ENCODE measurements around the gene CLGN.
"Not testable (repeated sequence)": the region's sequence is repeated elsewhere in the genome, so short reads cannot be mapped to it uniquely, and the experiment has no call there.

Gene CLGN

GRCh38 chr4:140463182-140463581 lies 35.7 kb upstream of the CLGN start:
- Histone ChIP-seq H3K27me3 (replicated peaks) (peaks cover 6% of the 10 kb centered on the region), H3K27ac (no peak overlapping the region), H3K4me3 (ENCODE audit: low read depth, low read length) (no peak overlapping the region), H3K36me3 (replicated peaks) (no peaks in the 10 kb centered on the region)
- in situ Hi-C loops (cut with HindIII; ENCODE audit: low pct_ligation_motif_present, low sequenced_read_pairs): no loop called here
- TF ChIP-seq, protein P1, sequence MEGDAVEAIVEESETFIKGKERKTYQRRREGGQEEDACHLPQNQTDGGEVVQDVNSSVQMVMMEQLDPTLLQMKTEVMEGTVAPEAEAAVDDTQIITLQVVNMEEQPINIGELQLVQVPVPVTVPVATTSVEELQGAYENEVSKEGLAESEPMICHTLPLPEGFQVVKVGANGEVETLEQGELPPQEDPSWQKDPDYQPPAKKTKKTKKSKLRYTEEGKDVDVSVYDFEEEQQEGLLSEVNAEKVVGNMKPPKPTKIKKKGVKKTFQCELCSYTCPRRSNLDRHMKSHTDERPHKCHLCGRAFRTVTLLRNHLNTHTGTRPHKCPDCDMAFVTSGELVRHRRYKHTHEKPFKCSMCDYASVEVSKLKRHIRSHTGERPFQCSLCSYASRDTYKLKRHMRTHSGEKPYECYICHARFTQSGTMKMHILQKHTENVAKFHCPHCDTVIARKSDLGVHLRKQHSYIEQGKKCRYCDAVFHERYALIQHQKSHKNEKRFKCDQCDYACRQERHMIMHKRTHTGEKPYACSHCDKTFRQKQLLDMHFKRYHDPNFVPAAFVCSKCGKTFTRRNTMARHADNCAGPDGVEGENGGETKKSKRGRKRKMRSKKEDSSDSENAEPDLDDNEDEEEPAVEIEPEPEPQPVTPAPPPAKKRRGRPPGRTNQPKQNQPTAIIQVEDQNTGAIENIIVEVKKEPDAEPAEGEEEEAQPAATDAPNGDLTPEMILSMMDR (IDR thresholded peaks at IDR 0.05; ENCODE audit: low read depth, low read length, missing control alignments): no peak
- no peak for DNase-seq

- Histone ChIP-seq H3K27me3 (replicated peaks) (peaks cover 14% of the 10 kb centered on the region), H3K36me3 (replicated peaks) (no peaks in the 10 kb centered on the region), H3K4me3 (ENCODE audit: low read depth, low read length) (no peak overlapping the region), H3K27ac (no peak overlapping the region)
- in situ Hi-C loops (cut with HindIII; ENCODE audit: low pct_ligation_motif_present, low sequenced_read_pairs): no loop called here
- TF ChIP-seq, protein P1 (IDR thresholded peaks at IDR 0.05; ENCODE audit: low read depth, low read length, missing control alignments): no peak
- no peak for DNase-seq
Measured at GRCh38 chr4:140450352-140450751, 22.9 kb upstream of the CLGN start.

DNA sequence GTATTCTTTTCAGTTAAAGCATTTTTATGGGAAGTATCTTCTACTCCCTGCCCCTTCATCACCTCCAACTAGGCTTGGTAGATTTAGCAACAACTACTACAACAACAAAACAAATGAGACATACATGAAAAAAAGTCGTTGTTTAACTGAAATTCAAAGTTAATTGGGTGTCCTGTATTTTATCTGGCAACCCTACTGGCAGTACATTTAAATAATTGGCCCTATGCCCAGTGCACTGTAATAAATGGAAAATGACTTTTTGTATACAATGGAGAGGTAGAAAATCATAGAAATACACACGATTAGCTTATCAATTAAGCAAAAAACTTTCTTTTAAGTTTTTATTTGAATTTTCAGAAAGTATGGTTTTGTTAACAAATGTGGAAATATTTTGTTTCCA lies 21.4 kb upstream of the CLGN start:
- Histone ChIP-seq H3K36me3 (replicated peaks) (no peaks in the 10 kb centered on the region), H3K4me3 (ENCODE audit: low read depth, low read length) (no peak overlapping the region), H3K27ac (no peak overlapping the region), H3K27me3 (replicated peaks) (peaks cover 10% of the 10 kb centered on the region)
- in situ Hi-C loops (cut with HindIII; ENCODE audit: low pct_ligation_motif_present, low sequenced_read_pairs): no loop called here
- TF ChIP-seq, protein P1 (IDR thresholded peaks at IDR 0.05; ENCODE audit: low read depth, low read length, missing control alignments): no peak
- no peak for DNase-seq

GRCh38 chr4:140448162-140448561 lies 20.7 kb upstream of the CLGN start:
- no peak overlapping the region for H3K4me3 ChIP-seq (ENCODE audit: low read depth, low read length)
- H3K27me3 ChIP-seq (replicated peaks): peaks cover 8% of the 10 kb centered on the region
- H3K27ac ChIP-seq: no peak overlapping the region
- in situ Hi-C loops (cut with HindIII; ENCODE audit: low pct_ligation_motif_present, low sequenced_read_pairs): no loop called here
- DNase-seq: no peak
- TF ChIP-seq, protein P1 (IDR thresholded peaks at IDR 0.05; ENCODE audit: low read depth, low read length, missing control alignments): no peak
- H3K36me3 ChIP-seq (replicated peaks): no peaks in the 10 kb centered on the region

DNA sequence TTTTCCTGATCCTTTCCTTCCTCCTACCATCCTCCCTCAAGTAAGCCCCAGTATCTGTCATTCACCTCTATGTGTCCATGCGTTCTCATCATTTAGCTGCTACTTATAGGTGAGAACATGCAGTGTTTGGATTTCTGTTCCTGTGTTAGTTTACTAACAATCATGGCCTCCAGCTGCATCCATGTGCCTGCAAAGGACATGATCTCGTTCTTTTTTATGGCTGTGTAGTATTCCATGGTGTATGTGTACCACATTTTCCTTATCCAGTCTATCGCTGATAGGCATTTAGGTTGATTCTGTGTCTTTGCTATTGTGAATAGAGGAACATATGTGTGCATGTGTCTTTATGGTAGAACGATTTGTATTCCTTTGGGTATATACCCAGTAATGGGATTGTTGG lies 16.9 kb upstream of the CLGN start:
- H3K27me3 ChIP-seq (replicated peaks); DNase-seq; H3K27ac ChIP-seq; in situ Hi-C loops (cut with HindIII; ENCODE audit: low pct_ligation_motif_present, low sequenced_read_pairs); H3K36me3 ChIP-seq (replicated peaks); H3K4me3 ChIP-seq (ENCODE audit: low read depth, low read length): not testable (repeated sequence)

GRCh38 chr4:140439644-140440142 lies 12.2 kb upstream of the CLGN start:
- Histone ChIP-seq H3K36me3 (replicated peaks) (no peaks in the 10 kb centered on the region), H3K4me3 (ENCODE audit: low read depth, low read length) (no peak overlapping the region), H3K27ac (no peak overlapping the region), H3K27me3 (replicated peaks) (peaks cover 2% of the 10 kb centered on the region)
- no peak for DNase-seq
- in situ Hi-C loops (cut with HindIII; ENCODE audit: low pct_ligation_motif_present, low sequenced_read_pairs): no loop called here
- TF ChIP-seq, protein P1 (IDR thresholded peaks at IDR 0.05; ENCODE audit: low read depth, low read length, missing control alignments): no peak

Data from brain microvascular endothelial cell (primary cell).